Muscle of leg (tissue), 11 donors: Measurements from ENCODE around the gene SLC25A12. TPM values are rescaled to one million over a fixed set of nuclear protein-coding genes. Genes with fewer than 3 reads are reported as not detected.

ENCODE experiments used
- DNase-seq: peaks from one replicate; pipeline ENCODE4 v3.0.0; 2013
- H3K27ac ChIP-seq: one replicate; pipeline ENCODE4 v1.5.1; 2013; ENCODE audit warnings: mild to moderate bottlenecking, low read length, control low read depth
- H3K27me3 ChIP-seq: one replicate; pipeline ENCODE4 v1.6.1; 2013; ENCODE audit warnings: low read length; ENCODE audit not compliant: control insufficient read depth, insufficient read depth
- H3K36me3 ChIP-seq: one replicate; pipeline ENCODE4 v1.6.1; 2013; ENCODE audit warnings: low read length; ENCODE audit not compliant: control insufficient read depth, insufficient read depth
- H3K4me1 ChIP-seq: one replicate; pipeline ENCODE4 v1.6.1; 2013; ENCODE audit warnings: low read length; ENCODE audit not compliant: control insufficient read depth, insufficient read depth
- H3K4me3 ChIP-seq: one replicate; pipeline ENCODE4 v1.5.1; 2013; ENCODE audit warnings: low read length, control low read depth
- H3K9me3 ChIP-seq: replicated peaks from 2 replicates; pipeline ENCODE4 v1.6.1; 2013; ENCODE audit warnings: low read depth, low read length; ENCODE audit not compliant: control insufficient read depth
- WGBS: methylation state at CpG from one replicate; pipeline ENCODE4 v1.1.5; 2013; ENCODE audit warnings: missing lambda C conversion rate; ENCODE audit not compliant: insufficient coverage; 5-methylcytosine and 5-hydroxymethylcytosine counted together
- polyA plus RNA-seq, 8 donors: library from polyadenylated mRNA; unstranded; fragments of 120-200 nt; gene quantifications; one replicate each; pipeline versions ENCODE4 v1.2.1 to v1.2.3, GENCODE V29; 2013; ENCODE audit warnings: inconsistent platforms in 1 of 8, low replicate concordance in 1 of 8; ENCODE audit not compliant: insufficient read length in 8 of 8, insufficient read depth in 1 of 8
- total RNA-seq: library from RNA; stranded (reverse); fragments of 120-200 nt; gene quantifications from one replicate; pipeline ENCODE4 v1.2.4, GENCODE V29; 2013

Gene SLC25A12
- total and polyA plus RNA-seq, 9 donors, result 20.4 to 27.7 (median 22.1) TPM

DNA sequence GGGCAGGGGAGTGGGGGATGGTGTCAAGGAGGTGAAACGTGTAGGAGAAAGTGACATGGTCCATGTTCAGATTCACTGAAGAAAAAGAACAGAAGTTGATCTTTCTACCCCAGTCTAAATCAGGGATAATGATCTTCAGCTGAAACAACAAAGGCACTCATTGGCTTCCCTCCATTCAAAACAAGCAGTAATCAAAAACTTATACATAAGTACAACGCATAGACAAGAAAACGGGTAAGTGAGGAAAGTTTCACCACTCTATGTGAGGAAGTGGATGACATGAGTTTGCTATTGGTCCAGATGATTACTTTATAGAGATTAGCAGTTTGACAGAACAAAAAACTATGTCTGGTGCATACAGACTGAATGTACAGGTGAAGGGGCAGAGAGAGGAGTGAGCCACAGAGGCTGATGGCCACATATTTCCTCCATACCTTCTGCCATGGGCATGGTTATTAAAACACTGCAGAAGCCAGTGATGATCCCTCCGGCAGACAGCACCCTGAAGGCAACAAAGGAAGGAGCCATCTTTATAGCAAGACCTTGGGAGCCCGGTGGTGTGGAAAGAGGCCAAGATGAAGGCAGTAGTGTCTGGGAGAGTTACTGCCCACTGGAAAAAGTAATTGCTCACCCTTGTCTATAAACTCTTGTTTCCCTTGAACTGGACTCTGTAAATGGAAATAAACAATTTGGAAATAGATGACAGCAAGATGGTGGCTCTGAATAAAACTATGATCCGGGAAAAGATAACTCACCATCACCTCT is 57.7 kb downstream of the SLC25A12 start:
- DNase-seq, result peak; percentile 16
- WGBS, result 100% methylated on average over 1 of the region's 6 CpGs
- Histone ChIP-seq H3K4me3 (no peak overlapping the region), H3K27ac (no peak overlapping the region), H3K36me3 (peaks cover 39% of the 10 kb centered on the region), H3K9me3 (peaks cover 14% of the 10 kb centered on the region), H3K27me3 (no peaks in the 10 kb centered on the region), H3K4me1 (no peaks in the 10 kb centered on the region)

DNA sequence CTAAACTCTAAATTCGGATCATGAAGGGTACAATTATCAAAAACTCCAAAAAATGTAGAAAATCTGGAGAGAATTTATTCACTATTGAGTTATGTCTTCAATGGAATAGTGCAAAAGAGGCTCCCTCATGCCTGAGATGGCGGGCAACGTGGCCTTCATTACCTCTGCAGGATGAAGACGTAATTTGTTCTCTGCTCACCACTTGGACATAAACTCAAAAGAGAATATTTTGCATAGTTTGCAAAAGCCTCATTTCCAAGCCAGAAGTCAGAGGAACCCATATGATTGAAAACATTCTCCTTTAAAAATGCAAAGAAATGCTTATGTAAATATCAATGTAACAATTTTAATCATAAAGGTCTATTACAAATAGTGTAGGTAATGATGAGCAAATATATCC is 58.7 kb downstream of the SLC25A12 start:
- Histone ChIP-seq H3K27me3 (no peaks in the 10 kb centered on the region), H3K9me3 (peaks cover 19% of the 10 kb centered on the region), H3K36me3 (peaks cover 46% of the 10 kb centered on the region), H3K4me1 (no peaks in the 10 kb centered on the region), H3K4me3 (no peak overlapping the region), H3K27ac (no peak overlapping the region)
- no peak for DNase-seq
- WGBS, result no CpG with 5 or more reads among the region's 4 CpGs

DNA sequence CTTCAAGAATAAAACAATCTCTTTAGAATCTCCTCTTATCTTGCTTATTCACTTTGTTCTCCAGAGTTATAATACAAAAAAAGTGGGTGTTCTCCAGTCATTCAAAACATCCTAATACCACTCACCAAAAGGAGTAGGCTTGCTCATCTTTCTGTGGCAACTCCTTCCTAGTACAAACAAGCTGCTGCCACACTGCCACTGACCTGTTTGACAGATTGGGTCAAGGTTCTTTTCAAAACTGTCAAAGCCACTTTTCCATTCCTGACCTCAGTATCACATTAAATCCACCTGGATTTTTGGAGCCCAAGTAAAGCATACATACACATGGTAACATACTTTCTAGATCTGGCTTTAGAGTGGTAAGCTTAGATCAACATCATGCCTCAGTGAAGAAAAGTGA is 59.8 kb downstream of the SLC25A12 start:
- H3K4me1 ChIP-seq, result no peaks in the 10 kb centered on the region
- peaks cover 19% of the 10 kb centered on the region for H3K9me3 ChIP-seq
- H3K36me3 ChIP-seq, result peaks cover 48% of the 10 kb centered on the region
- no peak overlapping the region for H3K27ac ChIP-seq
- DNase-seq, result no peak
- no peaks in the 10 kb centered on the region for H3K27me3 ChIP-seq
- no peak overlapping the region for H3K4me3 ChIP-seq

DNA sequence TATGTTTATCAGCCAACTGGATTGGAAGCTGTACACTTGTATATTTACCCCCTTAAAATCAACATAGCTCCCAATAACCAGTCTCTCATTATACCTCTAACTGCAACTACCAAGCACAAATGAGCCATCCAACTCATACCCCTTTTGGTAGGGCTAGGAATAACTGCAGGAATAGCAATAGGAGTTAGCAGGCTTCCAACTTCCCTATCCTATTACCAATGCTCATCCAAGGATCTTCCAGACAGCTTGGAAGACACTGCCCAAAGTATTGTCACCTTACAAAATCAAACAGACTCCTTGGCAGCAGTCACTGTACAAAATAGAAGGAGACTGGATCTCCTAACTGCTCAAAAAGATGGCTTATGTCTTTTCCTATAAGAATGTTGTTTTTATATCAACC is 61.6 kb downstream of the SLC25A12 start:
- H3K4me1 ChIP-seq, result no peaks in the 10 kb centered on the region

GRCh38 chr2:171830039-171830438 is 64.0 kb downstream of the SLC25A12 start:
- Histone ChIP-seq H3K4me1 (no peaks in the 10 kb centered on the region), H3K4me3 (no peak overlapping the region), H3K27ac (no peak overlapping the region), H3K9me3 (peaks cover 19% of the 10 kb centered on the region), H3K27me3 (no peaks in the 10 kb centered on the region), H3K36me3 (peaks cover 44% of the 10 kb centered on the region)
- no peak for DNase-seq
- no CpG with 5 or more reads among the region's 3 CpGs for WGBS

More for the DNA sequence above, 61.6 kb downstream of the SLC25A12 start:
- no peak for DNase-seq
- Histone ChIP-seq H3K36me3 (peaks cover 56% of the 10 kb centered on the region), H3K27me3 (no peaks in the 10 kb centered on the region), H3K27ac (no peak overlapping the region), H3K9me3 (peaks cover 19% of the 10 kb centered on the region), H3K4me3 (no peak overlapping the region)

- no peaks in the 10 kb centered on the region for H3K27me3 ChIP-seq
- peaks cover 7% of the 10 kb centered on the region for H3K36me3 ChIP-seq
- no peaks in the 10 kb centered on the region for H3K4me1 ChIP-seq
- H3K4me3 ChIP-seq, result no peak overlapping the region
- H3K9me3 ChIP-seq, result no peaks in the 10 kb centered on the region
- no peak for DNase-seq
- no peak overlapping the region for H3K27ac ChIP-seq
- WGBS, result no CpG with 5 or more reads among the region's 1 CpG
Measured at GRCh38 chr2:171824086-171824485, 70.0 kb downstream of the SLC25A12 start.

- no peaks in the 10 kb centered on the region for H3K27me3 ChIP-seq
- no peak overlapping the region for H3K4me3 ChIP-seq
- H3K9me3 ChIP-seq, result no peaks in the 10 kb centered on the region
- H3K4me1 ChIP-seq, result no peaks in the 10 kb centered on the region
- WGBS, result no CpG with 5 or more reads among the region's 1 CpG
- no peak overlapping the region for H3K27ac ChIP-seq
- H3K36me3 ChIP-seq, result no peaks in the 10 kb centered on the region
- no peak for DNase-seq
Measured at GRCh38 chr2:171822525-171823322, 71.3 kb downstream of the SLC25A12 start.

GRCh38 chr2:171819453-171819852 is 74.6 kb downstream of the SLC25A12 start:
- no CpG with 5 or more reads among the region's 1 CpG for WGBS
- no peaks in the 10 kb centered on the region for H3K4me1 ChIP-seq
- no peaks in the 10 kb centered on the region for H3K27me3 ChIP-seq
- no peaks in the 10 kb centered on the region for H3K9me3 ChIP-seq
- H3K27ac ChIP-seq, result no peak overlapping the region
- peaks cover 4% of the 10 kb centered on the region for H3K36me3 ChIP-seq
- DNase-seq, result no peak
- no peak overlapping the region for H3K4me3 ChIP-seq

GRCh38 chr2:171814883-171815282 is 79.2 kb downstream of the SLC25A12 start:
- Histone ChIP-seq H3K27ac (no peak overlapping the region), H3K36me3 (peaks cover 4% of the 10 kb centered on the region), H3K4me3 (no peak overlapping the region), H3K27me3 (no peaks in the 10 kb centered on the region), H3K4me1 (no peaks in the 10 kb centered on the region), H3K9me3 (no peaks in the 10 kb centered on the region)
- WGBS, result 63% methylated on average over 2 of the region's 5 CpGs
- no peak for DNase-seq

DNA sequence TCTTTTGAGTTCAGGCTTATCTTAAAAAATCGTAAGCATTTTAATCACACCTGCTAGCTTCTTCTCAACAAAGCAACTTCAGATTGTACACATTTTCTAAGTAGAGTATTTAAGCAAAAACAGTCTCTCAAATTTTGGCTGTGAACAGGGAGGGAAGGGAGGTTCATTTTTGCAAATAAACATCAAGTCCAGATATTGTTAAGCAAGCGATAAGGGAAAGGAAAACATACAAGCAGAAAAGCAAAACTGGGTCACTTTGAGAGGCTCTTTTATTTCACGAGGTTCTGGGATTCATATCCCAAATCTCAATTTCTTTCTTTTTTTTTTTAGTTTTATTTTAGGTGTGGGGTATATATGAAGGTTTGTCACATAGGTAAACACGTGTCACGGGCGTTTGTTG is 79.9 kb downstream of the SLC25A12 start:
- H3K4me1 ChIP-seq, result no peaks in the 10 kb centered on the region
- H3K27me3 ChIP-seq, result no peaks in the 10 kb centered on the region
- H3K9me3 ChIP-seq, result no peaks in the 10 kb centered on the region
- DNase-seq, result no peak
- peaks cover 4% of the 10 kb centered on the region for H3K36me3 ChIP-seq
- WGBS, result no CpG with 5 or more reads among the region's 6 CpGs
- no peak overlapping the region for H3K27ac ChIP-seq
- H3K4me3 ChIP-seq, result no peak overlapping the region
